ENCODE measurements around the gene CCDC134.

The CCDC134 gene

DNA sequence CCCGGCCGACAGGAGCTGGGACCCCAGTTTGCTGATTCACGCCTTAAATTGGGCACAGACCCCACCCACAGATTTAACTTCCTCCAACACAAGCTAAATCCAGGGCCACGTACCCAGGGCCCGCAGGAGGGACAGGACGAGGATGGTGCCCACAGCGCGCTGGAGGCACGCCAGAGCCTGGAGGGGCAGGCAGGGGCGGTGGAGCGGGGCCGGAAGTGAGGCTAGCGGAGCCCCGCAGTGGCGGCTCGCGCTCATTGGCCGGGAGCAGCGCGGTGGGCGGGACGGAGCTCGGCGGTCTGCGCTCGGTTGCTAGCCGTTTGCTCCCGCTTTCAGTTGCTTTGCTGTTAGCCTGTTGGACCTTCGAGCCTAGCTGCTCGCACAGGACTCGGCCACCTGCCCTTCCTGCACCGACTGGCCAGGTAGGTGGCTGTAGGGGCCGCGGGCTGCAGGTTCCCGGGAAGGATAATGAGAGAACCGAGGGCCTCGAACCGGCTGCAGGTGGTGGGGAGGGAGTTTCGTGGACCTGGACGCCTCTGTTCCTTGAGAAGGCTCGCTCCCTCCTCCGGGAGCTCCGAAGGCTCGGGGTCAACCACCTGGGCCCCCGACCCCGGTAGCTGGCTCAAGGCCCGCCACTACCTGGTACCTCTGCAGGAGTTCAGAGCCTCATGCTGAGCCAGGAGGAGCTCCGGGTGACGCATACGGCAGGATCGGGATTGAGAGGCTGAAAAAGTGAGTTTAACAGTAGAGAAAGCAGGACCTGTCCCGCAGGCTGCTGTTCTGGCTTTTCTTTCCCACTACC, at the start of gene CCDC134:
Gene CCDC134 (plus strand): TSS at position 332 of the 799 bp plus-strand sequence. CDS start 8,212 bp downstream, outside the sequence.
- DNase-seq (ENCODE audit: low read depth, low spot score), result peak; percentile 79

DNA sequence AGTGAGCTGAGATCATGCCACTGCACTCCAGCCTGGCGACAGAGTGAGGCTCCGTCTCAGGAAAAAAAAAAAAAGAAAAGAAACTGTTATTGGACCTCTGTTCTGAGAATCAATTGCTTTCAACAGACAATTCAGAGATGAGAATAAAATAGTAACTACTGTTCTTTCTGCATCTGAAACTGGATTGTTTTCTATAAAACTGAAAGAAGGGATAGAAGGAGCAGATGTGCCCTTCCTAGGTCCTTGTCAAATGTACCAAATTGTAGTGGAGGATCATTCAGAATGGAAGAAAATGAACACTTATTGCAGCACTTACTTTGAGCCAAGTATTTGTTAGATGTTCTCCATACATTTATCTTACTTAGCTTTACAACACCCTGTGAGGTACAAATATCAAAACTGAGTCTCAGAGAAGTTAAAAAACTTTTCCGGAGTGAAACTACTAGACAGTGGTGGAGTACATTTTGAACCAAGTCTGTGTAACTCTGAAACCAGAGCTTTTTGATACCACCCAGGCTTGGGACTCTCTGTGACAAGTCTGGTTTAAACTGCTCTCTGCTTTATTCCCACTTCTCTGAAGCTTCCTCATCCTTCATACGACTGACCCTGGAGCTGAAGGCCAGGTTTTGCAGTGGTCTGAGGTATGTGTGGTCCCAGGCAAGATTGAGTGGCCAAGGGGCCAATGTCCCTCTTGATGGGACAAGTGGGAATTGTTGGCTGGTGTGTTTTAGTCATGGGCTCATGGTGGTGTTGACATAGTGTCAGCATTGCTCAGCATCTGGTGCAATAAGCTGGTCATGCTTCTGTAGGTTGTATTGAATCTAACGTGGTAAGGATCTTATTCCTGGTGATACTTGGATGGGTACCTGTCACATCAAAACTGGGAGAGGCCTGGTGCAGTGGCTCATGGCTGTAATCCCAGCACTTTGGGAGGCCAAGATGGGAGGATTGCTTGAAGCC, 48.2 kb upstream of the CCDC134 start:
- DNase-seq (ENCODE audit: low read depth, low spot score), result no peak

DNA sequence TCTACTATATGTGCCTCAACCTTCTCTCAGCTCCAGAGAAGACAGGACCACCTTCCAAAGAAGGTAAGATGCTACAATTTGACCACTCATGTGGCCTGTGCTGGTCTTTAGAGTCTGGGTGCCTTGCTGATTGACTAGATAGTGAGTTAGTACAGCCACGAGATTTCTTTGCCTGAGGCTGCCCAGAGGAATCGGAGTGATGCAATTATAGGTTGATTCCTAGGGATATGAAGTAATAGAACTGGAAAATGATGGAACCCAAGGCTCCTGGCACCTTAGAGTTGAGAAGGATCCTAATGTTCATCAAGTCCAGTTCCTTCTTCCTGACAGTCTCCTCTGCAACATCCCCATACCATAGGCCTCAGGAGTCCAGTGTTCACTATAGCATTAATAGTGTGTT, 46.5 kb upstream of the CCDC134 start:
- no peak for DNase-seq (ENCODE audit: low read depth, low spot score)

DNA sequence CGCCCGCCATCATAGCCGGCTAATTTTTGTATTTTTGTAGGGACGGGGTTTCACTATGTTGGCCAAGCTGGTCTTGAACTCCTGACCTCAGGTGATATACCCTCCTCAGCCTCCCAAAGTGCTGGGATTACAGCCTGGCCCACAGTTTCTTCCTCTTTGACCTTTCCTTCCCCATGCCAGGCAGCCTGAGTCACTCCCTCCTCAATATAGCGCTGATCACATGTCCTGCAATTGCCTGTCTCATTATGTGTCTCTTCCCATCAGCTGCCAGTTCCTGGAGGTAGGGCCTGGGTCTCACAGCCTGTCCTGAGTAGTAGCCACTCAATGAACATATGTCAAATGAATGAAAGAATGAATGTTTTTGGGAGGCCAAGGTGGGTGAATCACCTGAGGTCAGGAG, 43.0 kb upstream of the CCDC134 start:
- no peak for DNase-seq (ENCODE audit: low read depth, low spot score)

DNA sequence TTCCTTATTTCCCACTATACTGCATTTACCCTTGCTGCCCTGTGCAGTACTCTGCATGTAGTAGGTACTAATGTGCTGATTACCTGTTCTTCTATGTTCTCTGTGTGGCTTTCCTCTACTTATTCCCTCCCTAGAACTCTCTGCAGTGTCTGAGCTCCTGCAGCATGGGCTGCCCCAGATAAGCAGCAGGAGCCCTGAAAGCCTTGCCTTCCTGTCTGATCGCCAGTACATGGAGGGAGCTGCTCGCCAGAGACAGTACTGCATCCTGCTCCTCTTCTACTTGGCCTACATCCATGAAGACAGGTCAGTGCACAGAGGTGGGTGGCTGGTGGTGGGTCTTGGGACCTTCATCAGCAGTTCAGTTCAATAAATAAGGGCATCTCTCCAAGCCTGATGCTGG, 42.2 kb upstream of the CCDC134 start:
- no peak for DNase-seq (ENCODE audit: low read depth, low spot score)

DNA sequence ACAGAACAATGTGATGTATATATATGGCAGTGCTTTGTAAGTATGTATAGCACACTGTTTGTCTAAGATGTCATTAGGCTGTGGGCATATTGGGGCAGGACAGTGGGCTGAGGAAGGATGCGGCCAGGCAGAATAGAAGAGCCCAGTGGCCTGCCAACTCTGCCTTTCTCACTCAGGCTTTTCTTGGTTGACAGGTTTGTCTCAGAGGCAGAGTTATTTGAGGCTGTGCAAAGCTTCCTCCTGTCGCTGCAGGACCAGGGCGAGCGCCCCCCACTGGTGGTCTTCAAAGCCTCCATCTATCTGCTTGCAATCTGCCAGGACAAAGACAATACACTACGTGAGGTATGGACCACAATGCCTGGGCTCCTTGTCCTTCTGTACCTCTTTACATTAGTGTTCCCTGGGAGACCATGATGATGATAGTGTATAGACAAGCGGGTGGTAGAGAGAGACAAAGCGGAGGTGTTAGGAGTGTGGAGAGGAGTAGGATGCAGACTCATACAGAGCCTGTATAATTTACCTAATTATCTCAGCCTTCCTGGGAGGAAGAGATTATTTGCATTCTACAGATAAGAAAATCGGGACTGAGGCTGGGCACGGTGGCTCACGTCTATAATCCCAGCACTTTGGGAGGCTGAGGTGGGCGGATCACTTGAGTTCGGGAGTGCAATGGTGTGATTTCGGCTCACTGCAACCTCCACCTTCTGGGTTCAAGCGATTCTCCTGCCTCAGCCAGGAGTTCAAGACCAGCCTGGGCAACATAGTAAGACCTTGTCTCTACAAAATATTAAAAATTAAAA, 37.3 kb upstream of the CCDC134 start:
- no peak for DNase-seq (ENCODE audit: low read depth, low spot score)

DNA sequence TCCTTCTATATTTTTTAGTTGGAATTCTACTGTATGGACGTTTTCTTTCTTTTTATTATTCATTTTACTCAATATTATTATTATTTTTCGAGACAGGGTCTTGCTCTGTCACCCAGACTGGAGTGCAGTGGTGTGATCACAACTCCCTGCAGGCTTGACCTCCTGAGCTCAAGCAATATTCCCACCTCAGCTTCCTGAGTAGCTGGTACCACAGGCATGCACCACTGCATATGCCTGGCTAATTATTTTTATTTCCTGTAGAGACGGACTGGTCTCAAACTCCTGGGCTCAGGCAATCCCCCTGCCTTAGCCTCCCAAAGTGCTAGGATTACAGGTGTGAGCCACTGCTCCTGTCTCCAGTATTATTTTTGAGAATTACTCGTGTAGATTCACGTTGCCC, 34.0 kb upstream of the CCDC134 start:
- DNase-seq (ENCODE audit: low read depth, low spot score), result no peak

DNA sequence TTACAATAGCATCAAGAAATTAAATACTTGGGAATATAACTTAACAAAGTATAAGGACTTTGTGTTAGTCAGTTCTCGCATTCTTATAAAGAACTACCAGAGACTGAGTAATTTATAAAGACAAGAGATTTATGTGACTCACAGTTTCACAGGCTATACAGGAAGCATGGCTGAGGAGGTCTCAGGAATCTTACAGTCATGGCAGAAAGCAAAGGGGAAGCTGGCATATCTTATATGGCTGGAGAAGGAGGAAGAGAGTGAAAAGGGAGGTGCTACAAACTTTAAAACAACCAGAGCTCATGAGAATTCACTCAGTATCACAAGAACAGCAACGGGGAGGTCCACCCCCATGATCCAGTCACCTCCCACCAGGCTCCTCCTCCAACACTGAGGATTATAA, 32.0 kb upstream of the CCDC134 start:
- no peak for DNase-seq (ENCODE audit: low read depth, low spot score)

DNA sequence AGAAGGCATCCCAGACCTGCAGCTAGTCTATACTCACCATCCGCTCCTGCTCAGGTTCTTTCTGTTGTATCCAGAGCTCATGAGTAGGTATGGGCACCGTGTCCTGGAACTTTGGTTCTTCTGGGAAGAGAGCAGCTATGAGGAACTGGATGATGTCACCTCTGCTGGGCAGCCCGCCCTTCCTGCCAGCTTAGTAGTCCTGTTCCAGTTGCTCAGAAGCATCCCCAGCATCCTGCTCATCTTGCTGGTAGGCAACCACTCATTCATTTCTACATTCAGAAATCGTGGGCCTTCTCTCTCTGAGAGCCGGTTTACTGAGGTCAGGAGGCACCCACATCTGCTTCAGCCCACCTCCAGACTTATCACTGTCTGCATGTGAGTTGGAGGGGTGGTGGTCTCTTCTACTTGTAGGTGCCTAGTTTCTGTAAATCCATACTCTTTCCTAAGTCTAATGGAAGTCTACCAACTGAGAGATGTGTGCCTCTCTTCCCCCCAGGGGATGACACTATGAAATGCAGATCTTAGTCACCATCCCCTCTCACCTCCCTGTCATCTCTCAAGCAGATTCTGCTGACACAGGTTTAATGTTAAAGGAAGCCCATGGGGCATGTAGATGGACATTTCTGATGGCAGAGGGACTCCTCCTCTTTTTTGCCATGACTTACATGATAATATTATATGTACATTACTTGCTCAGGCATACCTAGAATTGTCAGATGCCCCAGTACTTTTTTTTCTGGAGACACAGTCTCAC, 29.6 kb upstream of the CCDC134 start:
- no peak for DNase-seq (ENCODE audit: low read depth, low spot score)

DNA sequence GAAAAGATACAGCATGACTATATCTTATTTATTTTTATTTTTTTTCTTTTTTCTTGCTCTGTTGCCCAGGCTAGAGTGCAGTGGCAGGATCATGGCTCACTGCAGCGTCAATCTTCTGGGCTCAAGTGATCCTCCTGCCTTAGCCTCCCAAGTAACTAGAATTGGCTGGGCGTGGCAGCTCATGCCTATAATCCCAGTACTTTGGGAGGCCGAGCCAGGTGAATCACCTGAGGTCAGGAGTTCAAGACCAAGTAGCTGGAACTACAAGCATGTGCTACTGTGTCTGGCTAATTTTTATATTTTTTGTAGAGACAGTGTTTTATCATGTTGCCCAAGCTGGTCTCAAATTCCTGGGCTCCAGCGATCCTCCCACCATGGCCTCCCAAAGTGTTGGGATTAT, 28.3 kb upstream of the CCDC134 start:
- DNase-seq (ENCODE audit: low read depth, low spot score), result no peak

DNA sequence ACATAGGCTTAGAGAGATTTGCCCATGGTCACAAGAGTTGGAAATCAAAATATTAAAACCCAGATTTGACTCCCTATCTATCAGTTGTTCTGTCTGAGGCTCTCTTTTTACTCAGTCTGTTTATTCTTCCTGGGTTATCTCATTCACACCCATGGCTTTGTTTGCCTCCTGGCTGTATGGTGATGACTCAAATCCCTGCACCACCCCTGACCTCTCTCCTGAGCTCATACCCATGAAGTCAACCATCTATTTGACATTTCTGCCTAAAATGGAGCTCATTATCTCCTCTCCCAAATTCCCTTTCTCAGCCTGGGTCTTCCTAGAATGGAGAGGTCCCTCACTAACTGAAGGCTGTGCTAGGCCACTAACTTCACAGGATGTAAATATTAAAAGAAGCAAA, 27.8 kb upstream of the CCDC134 start:
- DNase-seq (ENCODE audit: low read depth, low spot score), result no peak

DNA sequence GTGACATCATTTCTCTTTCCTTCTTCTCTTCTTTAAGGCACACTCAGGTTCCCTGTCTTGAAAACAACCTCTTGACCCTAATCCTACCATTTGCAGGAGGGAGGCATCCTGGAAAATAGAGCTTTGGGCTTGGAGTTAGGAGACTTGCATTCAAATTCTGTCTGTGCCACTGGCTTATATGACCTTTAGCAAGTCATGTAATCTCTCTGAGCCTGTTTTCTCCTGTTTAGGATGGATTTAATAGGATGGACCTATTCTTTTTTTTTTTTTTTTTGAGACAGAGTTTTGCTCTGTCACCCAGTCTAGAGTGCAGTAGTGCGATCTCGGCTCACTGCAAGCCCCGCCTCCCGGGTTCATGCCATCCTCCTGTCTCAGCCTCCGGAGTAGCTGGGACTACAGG, 25.1 kb upstream of the CCDC134 start:
- no peak for DNase-seq (ENCODE audit: low read depth, low spot score)

DNA sequence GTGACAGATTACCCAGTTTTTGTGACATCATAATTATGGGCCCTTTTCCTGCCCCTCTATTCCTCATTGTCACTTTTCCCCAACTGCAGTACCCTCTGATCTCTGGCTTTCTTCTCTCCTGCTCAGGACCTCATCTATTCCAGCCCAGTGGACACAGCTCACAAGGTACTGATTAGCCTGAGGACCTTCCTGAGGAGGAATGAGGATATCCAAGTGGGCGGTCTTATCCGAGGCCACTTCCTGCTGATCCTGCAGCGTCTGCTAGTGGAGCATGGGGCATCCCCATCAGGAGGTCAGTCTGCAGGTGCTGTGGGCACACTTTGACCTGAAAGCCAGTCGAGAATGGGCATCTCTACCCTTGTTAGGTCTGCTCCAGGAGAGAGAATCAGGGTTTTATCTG, 24.5 kb upstream of the CCDC134 start:
- no peak for DNase-seq (ENCODE audit: low read depth, low spot score)

DNA sequence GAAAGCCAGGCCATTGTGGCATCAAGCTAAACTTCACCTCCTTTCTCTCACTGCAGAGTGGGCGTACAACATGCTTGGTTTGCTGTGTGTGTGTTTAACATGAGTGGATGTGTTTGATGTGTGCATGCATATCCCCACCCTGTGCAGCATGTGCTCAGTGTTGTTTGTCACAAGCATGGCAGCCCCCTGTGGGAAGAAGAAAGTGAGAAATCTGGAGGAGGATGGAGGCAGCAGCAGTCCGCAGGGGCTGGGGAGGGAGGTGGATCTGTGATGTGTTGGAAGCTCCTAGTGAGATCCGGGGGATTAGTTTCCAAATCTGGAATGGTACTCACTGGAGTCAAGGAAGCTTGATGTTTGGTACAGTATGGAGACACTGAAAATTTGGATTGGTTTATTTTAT, 24.1 kb upstream of the CCDC134 start:
- DNase-seq (ENCODE audit: low read depth, low spot score), result no peak

DNA sequence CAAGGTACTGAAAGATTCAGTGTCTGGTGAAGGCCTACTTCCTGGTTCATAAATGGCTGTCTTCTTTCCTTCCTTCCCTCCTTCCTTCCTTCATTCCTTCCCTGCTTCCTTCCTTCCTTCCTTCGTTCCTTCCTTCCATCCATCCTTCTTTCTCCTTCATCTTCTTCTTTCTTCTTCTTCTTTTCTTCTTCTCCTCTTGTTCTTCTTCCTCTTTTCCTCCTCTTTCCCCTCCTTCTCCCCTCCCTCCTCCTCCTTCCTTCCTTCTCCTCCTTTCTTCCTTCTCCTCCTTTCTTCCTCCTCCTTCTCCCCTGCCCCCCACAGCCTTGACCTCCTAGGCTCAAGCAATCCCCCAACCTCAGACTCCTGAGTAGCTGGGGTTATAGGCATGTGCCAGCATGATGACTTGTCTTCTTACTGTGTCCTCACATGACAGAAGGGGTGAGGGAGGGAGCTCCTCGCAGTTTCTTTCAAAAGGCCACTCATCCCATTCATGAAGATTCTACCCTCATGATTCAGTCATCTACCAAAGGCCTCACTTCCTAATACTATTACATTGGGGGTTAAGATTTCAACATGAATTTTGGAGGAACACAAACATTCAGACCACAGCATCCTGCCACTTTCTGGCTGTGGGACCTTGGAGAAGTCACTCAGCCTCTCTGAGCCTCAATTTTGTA, 22.6 kb upstream of the CCDC134 start:
- DNase-seq (ENCODE audit: low read depth, low spot score), result no peak

DNA sequence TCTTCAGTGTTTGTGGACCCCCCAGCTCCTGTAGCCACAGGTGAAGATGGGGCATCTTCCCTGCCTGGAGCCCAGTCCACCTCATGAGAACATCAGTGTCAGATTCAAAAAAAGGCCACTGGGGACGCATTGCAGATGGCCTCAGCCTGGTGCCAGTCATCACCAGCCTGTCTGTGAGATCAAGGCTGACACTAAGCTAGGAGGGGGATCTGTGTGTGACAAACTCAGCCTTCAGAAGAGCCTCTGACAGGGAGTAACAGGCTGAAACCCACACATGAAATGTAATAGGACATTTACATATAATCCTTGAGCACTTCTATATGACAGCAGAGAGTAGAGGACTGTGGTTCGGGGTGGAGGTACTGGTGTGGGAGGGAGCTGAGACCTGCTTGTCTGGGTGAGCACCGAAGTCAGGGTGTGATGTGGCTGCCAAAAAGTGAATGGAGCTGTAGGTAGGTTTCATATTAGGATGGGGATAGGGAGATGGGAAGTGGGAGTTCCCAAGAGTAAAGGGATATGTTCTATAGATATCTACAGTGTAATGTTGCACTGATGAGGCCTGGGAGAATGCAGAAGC, 20.5 kb upstream of the CCDC134 start:
- DNase-seq (ENCODE audit: low read depth, low spot score), result no peak

DNA sequence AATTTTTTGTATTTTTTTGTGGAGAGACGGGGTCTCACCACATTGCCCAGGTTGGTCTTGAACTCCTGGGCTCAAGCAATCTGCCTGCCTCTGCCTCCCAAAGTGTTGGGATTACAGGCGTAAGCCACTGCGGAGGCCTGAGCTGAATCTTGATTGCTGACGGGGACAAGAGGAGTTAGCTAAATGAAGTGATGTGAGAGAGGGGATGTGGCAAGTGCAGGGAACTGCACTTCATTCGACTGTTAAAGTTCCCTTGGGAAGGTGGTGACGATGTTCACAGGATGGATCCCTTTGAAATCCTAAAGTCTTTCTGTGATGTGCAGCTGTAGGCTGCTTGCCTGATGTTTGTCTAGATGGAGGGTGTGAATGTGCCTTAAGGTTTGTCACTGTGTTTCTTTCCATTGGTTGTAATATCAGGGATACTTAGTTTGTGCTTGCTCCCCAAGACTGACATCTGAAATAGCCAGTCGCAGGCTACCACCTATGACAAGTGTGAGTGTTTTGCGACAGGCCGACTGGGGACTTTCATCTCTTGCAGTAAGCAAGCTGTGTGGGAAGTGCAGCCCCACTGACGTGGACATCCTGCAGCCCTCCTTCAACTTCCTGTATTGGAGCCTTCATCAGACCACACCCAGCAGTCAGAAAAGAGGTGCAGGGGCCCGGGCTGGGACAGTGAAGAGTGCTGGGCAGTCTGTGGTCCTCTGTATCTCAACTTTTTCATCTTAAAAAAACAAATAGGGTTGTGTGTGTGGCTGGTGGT, 19.6 kb upstream of the CCDC134 start:
- DNase-seq (ENCODE audit: low read depth, low spot score), result peak; percentile 74

DNA sequence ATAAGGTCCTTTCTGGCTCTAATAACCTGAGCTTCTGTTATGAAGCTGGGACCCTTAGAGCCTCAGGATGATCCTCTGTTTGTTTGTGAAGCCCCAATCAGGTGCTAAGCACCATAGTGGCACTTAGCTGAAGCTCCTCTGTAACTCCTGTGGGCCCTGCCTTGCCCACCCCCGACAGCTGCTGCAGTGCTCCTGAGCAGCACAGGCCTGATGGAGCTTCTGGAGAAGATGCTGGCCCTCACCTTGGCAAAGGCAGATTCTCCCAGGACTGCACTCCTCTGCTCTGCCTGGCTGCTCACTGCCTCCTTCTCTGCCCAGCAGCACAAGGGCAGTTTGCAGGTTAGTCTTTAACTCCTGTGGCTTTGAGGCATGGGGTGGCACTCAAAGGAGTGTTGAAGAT, 19.0 kb upstream of the CCDC134 start:
- no peak for DNase-seq (ENCODE audit: low read depth, low spot score)

DNA sequence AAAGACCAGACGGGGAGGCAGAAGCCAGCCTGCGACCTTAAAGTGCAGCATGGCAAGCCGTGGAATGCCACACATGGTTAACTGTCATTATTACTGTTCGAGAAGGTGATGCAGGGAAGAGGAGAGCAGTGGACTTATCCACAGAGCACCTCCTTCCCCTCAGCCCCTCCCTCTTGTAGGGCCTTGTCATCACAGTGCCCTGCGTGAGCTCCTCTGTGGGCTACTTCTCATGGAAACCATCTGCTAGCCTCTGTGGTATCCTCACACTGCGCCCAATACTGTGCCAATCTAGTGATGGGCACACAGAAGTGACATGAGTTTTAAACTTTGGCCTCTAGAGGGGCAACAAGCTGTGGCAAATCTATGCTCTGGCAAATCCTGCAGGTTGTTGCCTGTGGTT, 18.2 kb upstream of the CCDC134 start:
- DNase-seq (ENCODE audit: low read depth, low spot score), result no peak

DNA sequence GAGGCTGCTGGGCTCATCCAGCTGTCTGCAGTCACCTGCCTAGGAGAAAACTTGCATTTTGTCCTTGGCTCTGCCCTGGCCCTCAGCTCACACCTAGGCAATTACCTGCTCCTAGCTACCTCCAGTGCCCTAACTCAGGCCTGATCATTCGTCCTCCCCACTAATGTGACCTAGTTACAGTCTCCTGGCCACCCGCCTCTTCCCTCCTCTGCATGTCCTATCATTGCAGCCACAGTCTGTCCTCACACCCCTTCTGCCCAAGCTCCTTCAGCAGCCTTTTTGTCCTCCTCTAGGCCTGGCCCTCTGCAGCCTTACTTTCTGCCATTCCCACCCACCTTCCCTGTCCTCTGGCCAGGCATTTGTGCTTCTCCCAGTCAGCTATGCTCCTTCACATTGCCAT, 17.7 kb upstream of the CCDC134 start:
- DNase-seq (ENCODE audit: low read depth, low spot score), result no peak

All from activated naive CD8-positive, alpha-beta T cell treated with anti-CD3 and anti-CD28 coated beads, Interleukin-2, amount 50 U/mL, for 16 hours (primary cell).